PFSK-1 (cell line): ENCODE data around the gene UGT1A10.

ENCODE experiments used
- FOXP2 ChIP-seq: optimal IDR thresholded peaks from 2 replicates; pipeline ENCODE3; 2011; ENCODE audit warnings: borderline replicate concordance, control low read depth, inconsistent platforms; ENCODE audit not compliant: insufficient read depth; ENCODE audit errors: extremely low read length, extremely low read depth
- POLR2AphosphoS5 ChIP-seq: IDR thresholded peaks from 2 replicates; pipeline ENCODE4 v1.6.1; 2012; ENCODE audit warnings: low read depth, mild to moderate bottlenecking, control low read depth, low read length, moderate library complexity
- REST ChIP-seq, 2 experiments: IDR thresholded peaks; 2 replicates each; pipeline versions ENCODE4 v1.6.1 to v1.8.0; 2011 to 2012; ENCODE audit warnings: low read depth in 2 of 2, low read length in 2 of 2, control low read depth in 1 of 2, inconsistent platforms in 1 of 2, mild to moderate bottlenecking in 1 of 2, moderate library complexity in 1 of 2; ENCODE audit not compliant: insufficient read depth in 1 of 2
- SIN3A ChIP-seq: IDR thresholded peaks from 2 replicates; pipeline ENCODE4 v1.6.1; 2012; ENCODE audit warnings: mild to moderate bottlenecking, low read length, moderate library complexity, borderline replicate concordance; ENCODE audit not compliant: insufficient read depth
- TAF1 ChIP-seq: IDR thresholded peaks from 2 replicates; pipeline ENCODE4 v1.6.1; 2012; ENCODE audit warnings: low read length, control low read depth, borderline replicate concordance; ENCODE audit not compliant: insufficient read depth

UGT1A10 gene

GRCh38 chr2:233743464-233744259, 107.4 kb downstream of the UGT1A10 start:
- TF ChIP-seq POLR2AphosphoS5 = no peak

GRCh38 chr2:233745073-233745755, 109.0 kb downstream of the UGT1A10 start:
- TF ChIP-seq REST (IDR thresholded peaks at IDR 0.05; ENCODE audit: insufficient read depth in 1 of 2, low read depth in 2 of 2, low read length in 2 of 2) (no peak), FOXP2 (no peak), SIN3A (no peak), TAF1 (no peak), POLR2AphosphoS5 (no peak)

- TF ChIP-seq POLR2AphosphoS5 (no peak), TAF1 (no peak), FOXP2 (no peak), SIN3A (no peak), REST (IDR thresholded peaks at IDR 0.05; ENCODE audit: insufficient read depth in 1 of 2, low read depth in 2 of 2, low read length in 2 of 2) (no peak)
These were observed 110.4 kb downstream of the UGT1A10 start for GRCh38 chr2:233746475-233747282.

GRCh38 chr2:233747283-233747544, 111.0 kb downstream of the UGT1A10 start:
- no peak for TF ChIP-seq SIN3A
- TF ChIP-seq REST (IDR thresholded peaks at IDR 0.05; ENCODE audit: insufficient read depth in 1 of 2, low read depth in 2 of 2, low read length in 2 of 2) = no peak
- TF ChIP-seq FOXP2 = no peak
- TF ChIP-seq POLR2AphosphoS5 = no peak
- TF ChIP-seq TAF1 = no peak

GRCh38 chr2:233754872-233755611, 118.8 kb downstream of the UGT1A10 start:
- TF ChIP-seq TAF1 (no peak), SIN3A (no peak), REST (IDR thresholded peaks at IDR 0.05; ENCODE audit: insufficient read depth in 1 of 2, low read depth in 2 of 2, low read length in 2 of 2) (no peak), FOXP2 (no peak), POLR2AphosphoS5 (no peak)
